ENCODE results near the gene PRMT9.

DNA sequence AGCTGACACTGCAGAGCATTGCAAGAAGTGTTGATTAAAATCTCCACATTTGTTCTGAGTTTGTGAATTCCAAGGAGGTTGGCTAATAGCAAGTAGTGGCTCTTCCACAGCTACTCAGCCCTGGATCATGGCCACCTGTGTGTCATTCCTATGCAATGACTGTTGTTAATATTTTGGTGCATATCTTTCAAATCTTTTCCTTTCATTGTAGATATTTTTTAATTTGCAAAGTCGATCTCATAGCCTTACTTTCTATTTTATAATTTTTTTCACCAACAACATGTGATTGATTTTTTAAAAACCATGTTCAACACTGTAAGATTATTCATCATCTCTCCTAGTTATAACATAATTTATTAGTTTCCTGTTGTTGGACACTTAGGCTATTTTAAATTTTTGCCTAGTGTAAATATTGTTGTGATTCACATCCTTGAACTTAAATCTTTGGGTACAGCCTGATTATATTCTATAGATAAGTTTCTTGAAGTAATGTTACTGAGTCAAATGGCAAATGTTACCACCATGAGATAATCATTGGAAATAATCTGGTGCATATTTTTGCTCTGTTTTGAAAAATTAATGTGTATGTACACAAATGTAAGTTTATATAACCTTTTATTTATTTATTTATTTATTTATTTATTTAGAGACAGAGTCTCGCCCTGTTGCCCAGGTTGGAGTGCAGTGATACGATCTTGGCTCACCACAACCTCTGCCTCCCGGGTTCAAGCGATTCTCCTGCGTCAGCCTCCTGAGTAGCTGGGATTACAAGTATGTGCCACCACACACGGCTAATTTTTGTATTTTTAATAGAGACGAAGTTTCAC lies 30.8 kb upstream of the PRMT9 start:
- TF ChIP-seq, protein P1, sequence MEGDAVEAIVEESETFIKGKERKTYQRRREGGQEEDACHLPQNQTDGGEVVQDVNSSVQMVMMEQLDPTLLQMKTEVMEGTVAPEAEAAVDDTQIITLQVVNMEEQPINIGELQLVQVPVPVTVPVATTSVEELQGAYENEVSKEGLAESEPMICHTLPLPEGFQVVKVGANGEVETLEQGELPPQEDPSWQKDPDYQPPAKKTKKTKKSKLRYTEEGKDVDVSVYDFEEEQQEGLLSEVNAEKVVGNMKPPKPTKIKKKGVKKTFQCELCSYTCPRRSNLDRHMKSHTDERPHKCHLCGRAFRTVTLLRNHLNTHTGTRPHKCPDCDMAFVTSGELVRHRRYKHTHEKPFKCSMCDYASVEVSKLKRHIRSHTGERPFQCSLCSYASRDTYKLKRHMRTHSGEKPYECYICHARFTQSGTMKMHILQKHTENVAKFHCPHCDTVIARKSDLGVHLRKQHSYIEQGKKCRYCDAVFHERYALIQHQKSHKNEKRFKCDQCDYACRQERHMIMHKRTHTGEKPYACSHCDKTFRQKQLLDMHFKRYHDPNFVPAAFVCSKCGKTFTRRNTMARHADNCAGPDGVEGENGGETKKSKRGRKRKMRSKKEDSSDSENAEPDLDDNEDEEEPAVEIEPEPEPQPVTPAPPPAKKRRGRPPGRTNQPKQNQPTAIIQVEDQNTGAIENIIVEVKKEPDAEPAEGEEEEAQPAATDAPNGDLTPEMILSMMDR (optimal IDR thresholded peaks at IDR 0.05 in 1 of 3, IDR thresholded peaks at IDR 0.05 in 1 of 3, conservative IDR thresholded peaks at IDR 0.05 in 1 of 3; ENCODE audit: extremely low read depth in 1 of 3, insufficient read depth in 2 of 3, low read length in 3 of 3), result no peak
- no peak for TF ChIP-seq EZH2 (IDR thresholded peaks at IDR 0.05; ENCODE audit: low read length)

Data from keratinocyte (primary cell).